Measurements from ENCODE around the gene IVD. TPM values are rescaled to one million over a fixed set of nuclear protein-coding genes. Genes with fewer than 3 reads are reported as not detected.
A peak's percentile ranks its signal among the peaks of the same experiment; 100 is the strongest.

IVD gene
- total and polyA plus RNA-seq, 9 of the 15 experiments (the other 6 are each of a cell fraction or from before 2014, with no cell fraction given): 0.15 to 4.5 (median 2.4) TPM

GRCh38 chr15:40439960-40440742 lies 34.6 kb downstream of the IVD start (continued):
- TF ChIP-seq, protein P1, sequence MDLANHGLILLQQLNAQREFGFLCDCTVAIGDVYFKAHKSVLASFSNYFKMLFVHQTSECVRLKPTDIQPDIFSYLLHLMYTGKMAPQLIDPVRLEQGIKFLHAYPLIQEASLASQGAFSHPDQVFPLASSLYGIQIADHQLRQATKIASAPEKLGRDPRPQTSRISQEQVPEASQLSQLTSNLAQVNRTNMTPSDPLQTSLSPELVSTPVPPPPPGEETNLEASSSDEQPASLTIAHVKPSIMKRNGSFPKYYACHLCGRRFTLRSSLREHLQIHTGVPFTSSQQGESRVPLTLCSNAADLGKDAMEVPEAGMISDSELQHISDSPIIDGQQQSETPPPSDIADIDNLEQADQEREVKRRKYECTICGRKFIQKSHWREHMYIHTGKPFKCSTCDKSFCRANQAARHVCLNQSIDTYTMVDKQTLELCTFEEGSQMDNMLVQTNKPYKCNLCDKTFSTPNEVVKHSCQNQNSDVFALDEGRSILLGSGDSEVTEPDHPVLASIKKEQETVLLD (IDR thresholded peaks at IDR 0.05): no peak; the same call in 1 of the 2 replicates
- TF ChIP-seq PHF20 (IDR thresholded peaks at IDR 0.05; ENCODE audit: partially characterized antibody) (no peak), DACH1 (IDR thresholded peaks at IDR 0.05; ENCODE audit: partially characterized antibody) (peak; percentile 55), RFX1 (IDR thresholded peaks at IDR 0.05) (no peak), TFAP4 (CRISPR knock-in tag; IDR thresholded peaks at IDR 0.05; ENCODE audit: borderline replicate concordance) (peak; percentile 89), BRD9 (IDR thresholded peaks at IDR 0.05; ENCODE audit: low read depth, partially characterized antibody) (no peak), SIN3A (IDR thresholded peaks at IDR 0.05; ENCODE audit: borderline replicate concordance in 2 of 2, control insufficient read depth in 1 of 2, low read depth in 2 of 2, low read length in 2 of 2) (peak; percentile 57 to 59; a peak in 2 of 4 replicates), TCF3 (CRISPR knock-in tag; IDR thresholded peaks at IDR 0.05) (no peak), ARNT (IDR thresholded peaks at IDR 0.05) (0 out of 4 replicates have a peak, but pooled peaks of 1 of the 2 experiments have one; percentile 44), SAP30 (IDR thresholded peaks at IDR 0.05; ENCODE audit: borderline replicate concordance, insufficient read depth, low read depth, low read length, poor library complexity, severe bottlenecking) (no peak), POLR2G (IDR thresholded peaks at IDR 0.05; ENCODE audit: low read depth, low read length) (peak; percentile 0; the same call in 1 of the 2 replicates), ZNF507 (tag; conservative IDR thresholded peaks at IDR 0.05) (no peak), E4F1 (CRISPR knock-in tag; IDR thresholded peaks at IDR 0.05; ENCODE audit: borderline replicate concordance) (no peak), ARID1B (IDR thresholded peaks at IDR 0.05) (0 out of 2 replicates have a peak, but pooled peaks have one; percentile 25), EGR1 (conservative IDR thresholded peaks at IDR 0.05) (peak; percentile 95), NELFE (IDR thresholded peaks at IDR 0.05; ENCODE audit: insufficient read depth, insufficient read length) (no peak), LEF1 (IDR thresholded peaks at IDR 0.05) (no peak)
- TF ChIP-seq, protein P2, sequence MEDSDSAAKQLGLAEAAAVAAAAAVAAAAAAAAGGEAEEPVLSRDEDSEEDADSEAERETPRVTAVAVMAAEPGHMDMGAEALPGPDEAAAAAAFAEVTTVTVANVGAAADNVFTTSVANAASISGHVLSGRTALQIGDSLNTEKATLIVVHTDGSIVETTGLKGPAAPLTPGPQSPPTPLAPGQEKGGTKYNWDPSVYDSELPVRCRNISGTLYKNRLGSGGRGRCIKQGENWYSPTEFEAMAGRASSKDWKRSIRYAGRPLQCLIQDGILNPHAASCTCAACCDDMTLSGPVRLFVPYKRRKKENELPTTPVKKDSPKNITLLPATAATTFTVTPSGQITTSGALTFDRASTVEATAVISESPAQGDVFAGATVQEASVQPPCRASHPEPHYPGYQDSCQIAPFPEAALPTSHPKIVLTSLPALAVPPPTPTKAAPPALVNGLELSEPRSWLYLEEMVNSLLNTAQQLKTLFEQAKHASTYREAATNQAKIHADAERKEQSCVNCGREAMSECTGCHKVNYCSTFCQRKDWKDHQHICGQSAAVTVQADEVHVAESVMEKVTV (CRISPR knock-in tag; IDR thresholded peaks at IDR 0.05): no peak
